NT2/D1 (cell line): ENCODE measurements around the gene RNF114.

Experiments
- YY1 ChIP-seq: IDR thresholded peaks from 2 replicates; pipeline ENCODE4 v1.6.1; 2011; ENCODE audit not compliant: insufficient read length, insufficient read depth
- ZNF274 ChIP-seq: IDR thresholded peaks from 2 replicates; pipeline ENCODE4 v1.6.1; 2011; ENCODE audit warnings: mild to moderate bottlenecking, low read depth, low read length

DNA sequence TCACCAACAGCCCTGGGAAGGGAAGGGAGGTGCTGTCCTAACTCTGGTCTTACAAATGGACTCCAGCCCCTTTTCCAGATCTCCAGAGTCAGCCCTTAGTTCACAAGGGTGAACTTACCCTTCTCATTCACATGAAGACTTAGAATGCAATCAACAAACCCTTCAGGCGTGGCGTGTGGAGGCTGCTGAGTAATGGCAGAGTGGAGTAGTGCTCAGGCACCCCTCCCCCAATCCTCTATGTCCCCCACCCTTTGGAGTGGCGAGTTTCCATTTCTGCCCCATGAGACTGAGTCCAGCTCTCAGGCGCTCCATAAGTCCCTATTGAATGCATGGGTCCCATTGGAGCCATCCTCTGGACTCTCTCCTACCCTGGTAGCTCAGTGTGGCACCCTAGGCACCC lies 49.9 kb downstream of the RNF114 start:
- no peak for TF ChIP-seq ZNF274
- no peak for TF ChIP-seq YY1
